Measurements from ENCODE around the gene ASPRV1. TPM values are rescaled to one million over a fixed set of nuclear protein-coding genes. Genes with fewer than 3 reads are reported as not detected.

Gene ASPRV1
- total RNA-seq = 1 to 10 TPM; 1.4 to 2.7 (median 1.9) TPM
- 1.3 TPM for total RNA-seq (2013)

DNA sequence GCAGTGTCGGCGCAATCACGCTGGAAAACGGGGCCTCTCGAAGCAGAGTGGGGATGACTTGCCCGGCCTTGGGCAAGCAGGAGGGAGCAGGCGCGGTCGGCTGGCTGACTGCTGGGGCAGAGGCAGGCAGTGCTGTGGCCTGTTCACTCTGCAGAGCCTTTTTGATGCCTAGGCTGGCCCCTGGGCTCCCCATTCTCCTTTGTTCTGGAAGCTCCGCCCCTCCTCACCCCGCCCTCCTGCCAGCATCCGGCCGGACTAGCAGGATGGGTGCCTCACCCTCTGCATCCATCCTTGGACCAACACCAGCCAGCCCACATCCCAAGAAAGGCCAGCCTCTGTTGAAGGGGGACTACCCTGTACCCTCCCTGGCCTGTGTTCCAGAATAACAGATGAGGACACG, at the start of gene ASPRV1:
TSS of gene ASPRV1 (minus strand) at position 136 of the 400 bp plus-strand sequence. CDS start 195 bp downstream, outside the sequence.
- TF ChIP-seq, protein P1, sequence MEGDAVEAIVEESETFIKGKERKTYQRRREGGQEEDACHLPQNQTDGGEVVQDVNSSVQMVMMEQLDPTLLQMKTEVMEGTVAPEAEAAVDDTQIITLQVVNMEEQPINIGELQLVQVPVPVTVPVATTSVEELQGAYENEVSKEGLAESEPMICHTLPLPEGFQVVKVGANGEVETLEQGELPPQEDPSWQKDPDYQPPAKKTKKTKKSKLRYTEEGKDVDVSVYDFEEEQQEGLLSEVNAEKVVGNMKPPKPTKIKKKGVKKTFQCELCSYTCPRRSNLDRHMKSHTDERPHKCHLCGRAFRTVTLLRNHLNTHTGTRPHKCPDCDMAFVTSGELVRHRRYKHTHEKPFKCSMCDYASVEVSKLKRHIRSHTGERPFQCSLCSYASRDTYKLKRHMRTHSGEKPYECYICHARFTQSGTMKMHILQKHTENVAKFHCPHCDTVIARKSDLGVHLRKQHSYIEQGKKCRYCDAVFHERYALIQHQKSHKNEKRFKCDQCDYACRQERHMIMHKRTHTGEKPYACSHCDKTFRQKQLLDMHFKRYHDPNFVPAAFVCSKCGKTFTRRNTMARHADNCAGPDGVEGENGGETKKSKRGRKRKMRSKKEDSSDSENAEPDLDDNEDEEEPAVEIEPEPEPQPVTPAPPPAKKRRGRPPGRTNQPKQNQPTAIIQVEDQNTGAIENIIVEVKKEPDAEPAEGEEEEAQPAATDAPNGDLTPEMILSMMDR (IDR thresholded peaks at IDR 0.05) = no peak
- DNase-seq (no peak), ATAC-seq (no peak)
- no peak within 1 kb of the TSS for H3K4me3 Mint-ChIP-seq
- H3K4me1 Mint-ChIP-seq = peaks cover 5 to 10% of the 10 kb centered on the region in 2 donors
- no peaks in the 10 kb centered on the region for H3K36me3 Mint-ChIP-seq
- Histone ChIP-seq H3K27ac (ENCODE audit: low read length) (no peak within 1 kb of the TSS), H3K27me3 (ENCODE audit: control insufficient read depth, insufficient read depth, low read length) (no peaks in the 10 kb centered on the region), H3K9me3 (ENCODE audit: control insufficient read depth, insufficient read depth, low read length) (no peaks in the 10 kb centered on the region), H3K36me3 (ENCODE audit: control insufficient read depth, insufficient read depth, low read length) (no peaks in the 10 kb centered on the region), H3K4me3 (ENCODE audit: low read length) (no peak within 1 kb of the TSS), H3K4me1 (ENCODE audit: control insufficient read depth, insufficient read depth, low read length) (peaks cover 9% of the 10 kb centered on the region)
- intact Hi-C loops (cut with micrococcal nuclease) = no loop called here
- no peaks in the 10 kb centered on the region for H3K27me3 Mint-ChIP-seq (ENCODE audit: low read depth in 2 of 2)
- H3K9me3 Mint-ChIP-seq = no peaks in the 10 kb centered on the region
- WGBS (ENCODE audit: insufficient coverage) = 90% methylated on average over 14 of the region's 14 CpGs
- no peak within 1 kb of the TSS for H3K27ac Mint-ChIP-seq

DNA sequence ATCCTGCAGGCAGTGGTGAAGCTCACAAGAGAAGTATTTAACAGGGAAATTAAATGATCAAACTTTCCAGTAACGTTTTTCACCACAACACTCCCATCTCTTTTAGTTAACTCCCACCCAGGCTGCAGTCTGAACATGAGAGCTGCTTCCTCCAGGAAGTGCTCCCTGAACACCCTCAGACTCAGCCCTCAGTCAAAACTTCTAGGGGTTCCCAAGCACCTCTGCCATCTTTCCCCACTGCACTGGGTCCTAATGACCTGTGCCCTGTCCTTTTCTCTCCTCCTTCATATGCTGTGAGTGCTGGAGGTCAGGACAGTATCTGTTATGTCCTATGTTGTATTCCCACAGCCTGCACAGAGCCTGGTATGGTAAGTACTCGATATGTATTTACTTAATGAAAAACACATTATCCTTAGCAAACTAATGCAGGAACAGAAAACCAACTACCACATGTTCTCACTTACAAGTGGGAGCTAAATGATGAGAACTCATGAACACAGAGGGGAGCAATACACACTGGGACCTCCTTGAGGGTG, 49.2 kb upstream of the ASPRV1 start:
- no peak overlapping the region for H3K27ac ChIP-seq (ENCODE audit: low read length)
- Mint-ChIP-seq H3K4me3 (no peak overlapping the region), H3K4me1 (peaks cover 29 to 30% of the 10 kb centered on the region in 2 donors), H3K27ac (peak overlapping the region in 1 of 2 donors; percentile 17), H3K27me3 (ENCODE audit: low read depth in 2 of 2) (no peaks in the 10 kb centered on the region), H3K36me3 (peaks cover 8% of the 10 kb centered on the region), H3K9me3 (no peaks in the 10 kb centered on the region)
- intact Hi-C loops (cut with micrococcal nuclease) = no loop called here
- H3K9me3 ChIP-seq (ENCODE audit: control insufficient read depth, insufficient read depth, low read length) = no peaks in the 10 kb centered on the region
- TF ChIP-seq, protein P1 (IDR thresholded peaks at IDR 0.05) = no peak
- no peaks in the 10 kb centered on the region for H3K36me3 ChIP-seq (ENCODE audit: control insufficient read depth, insufficient read depth, low read length)
- H3K4me1 ChIP-seq (ENCODE audit: control insufficient read depth, insufficient read depth, low read length) = peaks cover 16% of the 10 kb centered on the region
- WGBS (ENCODE audit: insufficient coverage) = 18% methylated on average over 1 of the region's 2 CpGs
- ATAC-seq (peak in 1 of 3 donors; percentile 30), DNase-seq (no peak)
- no peak overlapping the region for H3K4me3 ChIP-seq (ENCODE audit: low read length)
- no peaks in the 10 kb centered on the region for H3K27me3 ChIP-seq (ENCODE audit: control insufficient read depth, insufficient read depth, low read length)

DNA sequence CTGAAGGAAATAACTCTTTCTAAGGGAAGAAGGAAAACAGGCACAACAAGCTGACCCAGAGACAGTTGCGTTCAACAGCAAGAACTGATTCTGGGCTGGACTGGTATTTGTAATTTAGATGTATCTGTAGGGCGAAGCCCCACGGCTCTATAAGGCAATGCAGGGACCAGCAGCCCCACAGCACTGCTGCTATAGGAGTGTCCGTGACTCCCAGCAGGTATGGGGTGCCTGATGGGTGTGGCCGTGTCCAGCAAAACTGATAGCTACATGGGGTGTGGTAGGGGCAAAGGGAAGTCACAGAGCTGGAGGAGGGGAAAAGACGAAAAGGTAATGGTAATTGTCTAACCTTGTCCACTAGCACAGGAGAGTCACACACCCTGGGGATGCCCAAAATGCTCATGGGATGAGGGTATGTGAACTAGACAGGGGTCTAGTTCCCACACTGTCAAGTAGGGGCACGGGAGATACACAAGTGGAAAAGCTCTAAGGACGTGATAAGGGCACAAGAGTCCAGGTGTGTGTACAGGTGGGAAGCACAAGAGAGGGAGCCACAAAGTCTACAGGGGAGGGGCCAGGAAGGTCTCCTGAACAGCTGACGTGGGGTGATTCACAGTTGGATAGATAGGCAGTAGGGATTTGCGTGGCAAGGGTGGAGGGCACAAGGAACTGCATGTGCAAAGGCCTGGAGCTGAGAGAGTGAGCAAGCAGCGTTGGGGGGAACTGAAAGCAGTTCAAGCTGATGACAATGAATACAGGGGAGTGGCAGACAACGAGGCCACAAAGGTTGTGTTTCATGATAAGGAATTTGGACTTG, 48.5 kb upstream of the ASPRV1 start:
- TF ChIP-seq, protein P1 (IDR thresholded peaks at IDR 0.05) = no peak
- Mint-ChIP-seq H3K9me3 (no peaks in the 10 kb centered on the region), H3K27me3 (ENCODE audit: low read depth in 2 of 2) (no peaks in the 10 kb centered on the region), H3K4me1 (peaks cover 25 to 26% of the 10 kb centered on the region in 2 donors), H3K36me3 (peaks cover 3% of the 10 kb centered on the region), H3K4me3 (no peak overlapping the region), H3K27ac (peak overlapping the region in 1 of 2 donors; percentile 17)
- peak; percentile 26 to 54 (median 28) for ATAC-seq
- H3K4me1 ChIP-seq (ENCODE audit: control insufficient read depth, insufficient read depth, low read length) = peaks cover 16% of the 10 kb centered on the region
- peak in 1 of 2 donors; percentile 10 for DNase-seq
- H3K4me3 ChIP-seq (ENCODE audit: low read length) = no peak overlapping the region
- H3K36me3 ChIP-seq (ENCODE audit: control insufficient read depth, insufficient read depth, low read length) = no peaks in the 10 kb centered on the region
- intact Hi-C loops (cut with micrococcal nuclease) = no loop called here
- no peaks in the 10 kb centered on the region for H3K27me3 ChIP-seq (ENCODE audit: control insufficient read depth, insufficient read depth, low read length)
- no peaks in the 10 kb centered on the region for H3K9me3 ChIP-seq (ENCODE audit: control insufficient read depth, insufficient read depth, low read length)
- whole genome bisulfite sequencing (ENCODE audit: insufficient coverage) = 87% methylated on average over 12 of the region's 12 CpGs
- H3K27ac ChIP-seq (ENCODE audit: low read length) = no peak overlapping the region

All from natural killer cell (primary cell).